BE2C (cell line): ENCODE measurements around the gene TBC1D16.
"Not testable (repeated sequence)": the region's sequence is repeated elsewhere in the genome, so short reads cannot be mapped to it uniquely, and the experiment has no call there.

ENCODE experiments used
- DNase-seq: peaks from one replicate; pipeline ENCODE4 v3.0.0-alpha.2; 2020
- H3K27me3 ChIP-seq: fragments of 250-450 bp; sonication (Bioruptor Pico); 2 replicates; pipeline ENCODE4 v1.5.1; 2020; ENCODE audit warnings: mild to moderate bottlenecking
- H3K36me3 ChIP-seq: fragments of 250-450 bp; sonication (Bioruptor Pico); 2 replicates; pipeline ENCODE4 v1.5.1; 2020; ENCODE audit warnings: mild to moderate bottlenecking
- H3K4me1 ChIP-seq: fragments of 250-450 bp; sonication (Bioruptor Pico); 2 replicates; pipeline ENCODE4 v1.5.1; 2020
- H3K4me3 ChIP-seq: 2 replicates; pipeline ENCODE4 v1.5.1; 2011; ENCODE audit warnings: low read depth, low read length
- H3K9me3 ChIP-seq: fragments of 250-450 bp; sonication (Bioruptor Pico); 2 replicates; pipeline ENCODE4 v1.5.1; 2020
- TF ChIP-seq, protein P1 (sequence below): IDR thresholded peaks from 2 replicates; pipeline ENCODE4 v1.5.1; 2012; ENCODE audit warnings: mild to moderate bottlenecking, low read depth, low read length

The TBC1D16 gene

DNA sequence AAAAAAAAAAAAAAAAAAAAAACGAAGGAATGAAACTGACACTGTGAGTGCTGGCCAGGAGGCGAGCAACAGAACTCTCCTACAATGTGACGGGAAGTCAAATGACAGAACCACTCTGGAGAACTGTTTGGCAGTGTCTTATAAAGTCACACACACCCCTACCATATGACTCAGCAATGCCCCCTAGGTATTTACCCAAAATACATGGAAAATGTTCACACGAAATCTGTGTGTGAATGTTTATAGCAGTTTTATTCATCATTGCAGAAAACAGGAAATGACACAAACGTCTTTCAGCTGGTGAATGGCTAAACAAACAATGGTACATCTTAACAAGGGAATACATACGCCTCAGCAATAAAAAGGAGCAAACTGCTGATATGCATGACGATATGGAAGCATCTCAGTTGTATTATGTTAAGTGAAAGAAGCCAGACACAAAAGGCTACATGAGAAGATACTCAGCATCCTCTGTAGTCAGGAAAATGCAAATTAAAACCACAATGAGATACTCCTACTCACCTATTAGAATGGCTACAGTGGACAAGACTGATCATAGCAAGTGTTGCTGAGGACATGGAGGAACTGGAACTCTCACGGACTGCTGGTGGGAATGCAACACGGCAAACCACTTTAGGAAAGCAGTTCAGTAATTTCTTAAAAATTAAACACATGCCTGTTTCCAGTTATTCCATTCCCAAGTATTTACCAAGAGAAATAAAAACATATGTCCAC lies 74.7 kb downstream of the TBC1D16 start:
- TF ChIP-seq, protein P1, sequence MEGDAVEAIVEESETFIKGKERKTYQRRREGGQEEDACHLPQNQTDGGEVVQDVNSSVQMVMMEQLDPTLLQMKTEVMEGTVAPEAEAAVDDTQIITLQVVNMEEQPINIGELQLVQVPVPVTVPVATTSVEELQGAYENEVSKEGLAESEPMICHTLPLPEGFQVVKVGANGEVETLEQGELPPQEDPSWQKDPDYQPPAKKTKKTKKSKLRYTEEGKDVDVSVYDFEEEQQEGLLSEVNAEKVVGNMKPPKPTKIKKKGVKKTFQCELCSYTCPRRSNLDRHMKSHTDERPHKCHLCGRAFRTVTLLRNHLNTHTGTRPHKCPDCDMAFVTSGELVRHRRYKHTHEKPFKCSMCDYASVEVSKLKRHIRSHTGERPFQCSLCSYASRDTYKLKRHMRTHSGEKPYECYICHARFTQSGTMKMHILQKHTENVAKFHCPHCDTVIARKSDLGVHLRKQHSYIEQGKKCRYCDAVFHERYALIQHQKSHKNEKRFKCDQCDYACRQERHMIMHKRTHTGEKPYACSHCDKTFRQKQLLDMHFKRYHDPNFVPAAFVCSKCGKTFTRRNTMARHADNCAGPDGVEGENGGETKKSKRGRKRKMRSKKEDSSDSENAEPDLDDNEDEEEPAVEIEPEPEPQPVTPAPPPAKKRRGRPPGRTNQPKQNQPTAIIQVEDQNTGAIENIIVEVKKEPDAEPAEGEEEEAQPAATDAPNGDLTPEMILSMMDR = no peak
- Histone ChIP-seq H3K4me1 (no peaks in the 10 kb centered on the region), H3K4me3 (no peak overlapping the region), H3K36me3 (no peaks in the 10 kb centered on the region), H3K27me3 (no peaks in the 10 kb centered on the region), H3K9me3 (no peaks in the 10 kb centered on the region)
- no peak for DNase-seq

DNA sequence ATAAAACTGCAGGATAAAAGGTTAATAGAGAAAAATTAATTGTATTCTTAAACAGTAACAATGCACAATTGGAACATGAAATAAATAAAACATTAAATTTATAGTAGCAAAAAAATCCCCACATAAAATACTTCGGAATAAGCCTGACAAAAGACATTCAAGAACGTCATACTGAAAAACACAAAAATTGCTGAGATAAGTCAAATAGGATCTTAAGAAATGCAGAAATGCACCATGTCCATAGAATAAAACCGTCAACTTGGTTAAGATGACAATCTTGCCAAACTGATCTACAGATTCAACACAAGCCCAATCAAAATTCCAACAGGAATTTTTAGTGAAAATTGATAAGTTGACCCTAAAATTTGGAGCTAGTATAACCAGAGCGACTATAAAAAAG lies 76.6 kb downstream of the TBC1D16 start:
- no peaks in the 10 kb centered on the region for H3K36me3 ChIP-seq
- no peak overlapping the region for H3K4me3 ChIP-seq
- no peaks in the 10 kb centered on the region for H3K9me3 ChIP-seq
- no peak for DNase-seq
- peaks cover 6% of the 10 kb centered on the region; the same call in 1 of the 2 replicates for H3K4me1 ChIP-seq
- no peaks in the 10 kb centered on the region for H3K27me3 ChIP-seq
- TF ChIP-seq, protein P1 = no peak

DNA sequence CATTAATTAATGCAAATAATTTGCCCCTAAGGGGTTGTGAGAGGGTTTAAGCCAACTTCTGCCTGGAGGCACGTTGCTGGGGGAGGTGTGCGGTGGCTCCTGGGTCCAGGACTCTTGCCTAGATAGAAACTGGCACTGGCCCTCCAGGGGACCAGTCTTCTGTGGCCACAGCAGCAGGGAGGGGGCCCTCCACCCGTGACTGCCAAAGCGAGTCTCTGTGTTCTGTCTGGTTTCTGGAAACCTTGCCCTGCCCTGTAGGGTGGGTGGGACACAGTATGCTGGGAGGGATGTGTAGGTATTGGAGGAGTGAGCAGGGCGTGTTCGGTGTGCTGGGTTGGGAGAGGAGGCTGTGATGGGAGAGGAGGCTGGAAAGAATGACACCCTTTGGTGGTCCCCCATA lies 78.8 kb downstream of the TBC1D16 start:
- peaks cover 14% of the 10 kb centered on the region for H3K4me1 ChIP-seq
- no peaks in the 10 kb centered on the region for H3K36me3 ChIP-seq
- TF ChIP-seq, protein P1 = no peak
- H3K4me3 ChIP-seq = no peak overlapping the region
- H3K9me3 ChIP-seq = no peaks in the 10 kb centered on the region
- H3K27me3 ChIP-seq = no peaks in the 10 kb centered on the region
- no peak for DNase-seq

DNA sequence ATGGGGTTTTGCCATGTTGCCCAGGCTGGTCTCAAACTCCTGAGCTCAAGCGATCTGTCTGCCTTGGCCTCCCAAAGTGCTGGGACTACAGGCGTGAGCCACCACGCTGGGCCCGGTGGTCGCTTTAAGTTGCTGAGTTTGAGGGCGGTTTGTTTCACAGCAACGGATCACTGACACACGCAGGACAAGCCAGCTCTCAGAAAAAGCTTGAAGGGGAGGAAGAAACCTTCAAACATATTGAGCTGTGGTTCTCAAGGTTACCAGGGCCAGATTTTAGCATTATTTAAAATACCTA lies 79.3 kb downstream of the TBC1D16 start:
- peaks cover 18% of the 10 kb centered on the region for H3K4me1 ChIP-seq
- H3K4me3 ChIP-seq, DNase-seq, H3K36me3 ChIP-seq, H3K27me3 ChIP-seq, H3K9me3 ChIP-seq: not testable (repeated sequence)

DNA sequence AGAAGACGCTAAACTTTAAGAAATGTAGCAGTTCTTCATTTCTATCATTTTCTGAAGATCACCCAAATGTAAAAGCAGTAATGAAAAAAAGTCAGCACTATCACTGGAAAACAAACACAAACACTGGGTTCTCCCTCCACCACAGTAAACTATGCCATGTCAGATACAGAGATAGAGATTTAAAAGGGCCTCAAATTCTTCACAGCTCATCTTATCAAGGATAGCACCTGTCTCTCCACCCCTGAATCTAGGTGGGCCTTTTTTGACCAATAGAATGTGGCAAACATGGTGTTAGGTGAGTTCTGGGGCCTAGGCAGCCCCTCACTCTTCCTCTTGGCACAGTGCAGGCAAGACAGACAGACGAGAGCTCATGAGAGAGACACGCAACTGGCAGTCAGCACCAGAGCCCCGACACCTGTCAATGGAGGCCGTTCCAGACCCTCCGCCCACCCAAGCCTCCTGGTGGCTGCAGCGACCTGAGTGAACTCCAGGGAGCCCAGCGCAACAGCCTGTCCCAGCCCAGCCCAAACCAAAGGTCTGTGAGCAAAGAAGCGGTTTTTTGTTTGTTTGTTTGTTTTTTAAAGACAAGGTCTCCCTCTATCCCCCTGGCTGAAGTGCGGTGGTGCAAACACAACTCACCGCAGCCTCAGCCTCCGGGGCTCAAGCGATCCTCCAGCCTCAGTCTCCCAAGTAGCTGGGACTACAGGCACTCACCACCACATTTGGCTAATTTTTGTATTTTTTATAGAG lies 79.8 kb downstream of the TBC1D16 start:
- TF ChIP-seq, protein P1 = no peak
- H3K9me3 ChIP-seq = no peaks in the 10 kb centered on the region
- H3K4me1 ChIP-seq = peaks cover 22% of the 10 kb centered on the region
- no peaks in the 10 kb centered on the region for H3K36me3 ChIP-seq
- DNase-seq = no peak
- no peak overlapping the region for H3K4me3 ChIP-seq
- H3K27me3 ChIP-seq = no peaks in the 10 kb centered on the region

DNA sequence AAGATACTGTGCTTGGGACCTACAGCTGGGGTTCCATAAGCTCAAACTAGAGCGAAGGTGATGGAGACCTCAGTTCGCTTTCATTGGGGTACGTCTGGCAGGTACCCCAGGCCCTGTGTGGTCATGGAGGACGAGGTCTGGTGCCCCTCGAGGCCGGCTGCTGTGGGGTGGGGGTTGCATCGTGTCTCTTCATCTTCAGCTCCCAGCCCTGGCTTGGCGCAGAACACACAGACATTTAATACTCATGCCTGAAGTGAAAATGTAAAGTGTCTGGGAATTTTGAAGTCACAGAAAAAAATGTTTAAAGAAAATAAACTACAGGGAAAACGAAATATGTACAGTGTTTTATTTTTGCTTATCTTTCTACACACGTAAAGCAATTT lies 80.5 kb downstream of the TBC1D16 start:
- DNase-seq = no peak
- TF ChIP-seq, protein P1 = no peak
- H3K27me3 ChIP-seq = no peaks in the 10 kb centered on the region
- H3K36me3 ChIP-seq = no peaks in the 10 kb centered on the region
- peaks cover 22% of the 10 kb centered on the region for H3K4me1 ChIP-seq
- no peaks in the 10 kb centered on the region for H3K9me3 ChIP-seq
- H3K4me3 ChIP-seq = no peak overlapping the region
